Measurements from ENCODE around the gene TSPAN17.

TSPAN17 gene

GRCh38 chr5:176675676-176676360 is 28.5 kb downstream of the TSPAN17 start:
- peak; percentile 54 for TF ChIP-seq CTCF (IDR thresholded peaks at IDR 0.05; ENCODE audit: low read depth, low read length)
- H3K4me3 ChIP-seq (ENCODE audit: low read depth, low read length), result no peak overlapping the region

- no peak overlapping the region for H3K4me3 ChIP-seq (ENCODE audit: low read depth, low read length)
- TF ChIP-seq CTCF (IDR thresholded peaks at IDR 0.05; ENCODE audit: low read depth, low read length), result no peak
Measured at GRCh38 chr5:176676361-176676824, 29.1 kb downstream of the TSPAN17 start.

- TF ChIP-seq CTCF (IDR thresholded peaks at IDR 0.05; ENCODE audit: low read depth, low read length), result no peak
- H3K4me3 ChIP-seq (ENCODE audit: low read depth, low read length), result no peak overlapping the region
Measured at GRCh38 chr5:176677209-176677939, 30.1 kb downstream of the TSPAN17 start.

- no peak for TF ChIP-seq CTCF (IDR thresholded peaks at IDR 0.05; ENCODE audit: low read depth, low read length)
- H3K4me3 ChIP-seq (ENCODE audit: low read depth, low read length), result no peak overlapping the region
Measured at GRCh38 chr5:176678584-176678983, 31.3 kb downstream of the TSPAN17 start.

DNA sequence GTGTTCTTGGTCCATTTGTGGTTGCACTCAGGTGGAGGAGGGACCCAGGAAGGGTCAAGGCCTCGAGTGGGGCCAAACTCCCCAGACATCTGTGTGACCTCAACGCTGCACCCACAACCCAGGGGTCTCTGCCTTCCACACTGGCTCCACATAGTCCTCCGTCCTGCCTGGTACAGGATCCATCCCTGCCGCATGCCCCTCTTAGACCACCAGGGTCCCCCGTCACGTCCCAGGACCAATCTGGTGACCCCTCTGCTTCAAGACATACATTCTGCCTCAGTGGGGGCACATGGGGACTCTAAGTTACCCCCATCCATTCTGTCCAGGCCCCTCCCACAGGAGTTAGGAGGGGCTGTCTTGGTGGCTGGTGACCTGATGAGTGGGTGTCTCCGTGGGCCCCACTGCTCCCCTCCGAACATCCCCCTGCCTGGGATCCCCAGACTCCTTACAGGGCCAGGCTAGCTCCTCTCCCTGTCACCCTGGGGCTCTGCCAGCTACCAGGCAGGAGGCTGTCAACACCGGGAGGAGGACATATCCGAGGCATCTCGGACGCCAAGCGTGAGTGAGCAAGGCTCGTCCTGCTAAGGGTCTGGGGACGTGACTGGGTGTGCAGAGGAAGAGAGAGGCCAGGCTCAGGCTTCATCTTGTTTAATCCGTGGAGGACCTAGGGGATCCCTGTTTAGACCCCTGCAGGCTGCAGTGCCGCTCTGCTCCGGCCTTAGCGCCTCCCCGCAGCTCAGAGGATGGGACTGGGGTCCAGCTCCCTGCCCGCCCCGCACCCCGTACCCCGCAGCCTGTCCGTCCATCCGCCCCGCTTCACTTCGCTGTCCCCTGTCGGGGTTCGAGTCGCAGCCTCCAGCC is 32.3 kb downstream of the TSPAN17 start:
- H3K4me3 ChIP-seq (ENCODE audit: low read depth, low read length), result no peak overlapping the region
- TF ChIP-seq CTCF (IDR thresholded peaks at IDR 0.05; ENCODE audit: low read depth, low read length), result no peak

DNA sequence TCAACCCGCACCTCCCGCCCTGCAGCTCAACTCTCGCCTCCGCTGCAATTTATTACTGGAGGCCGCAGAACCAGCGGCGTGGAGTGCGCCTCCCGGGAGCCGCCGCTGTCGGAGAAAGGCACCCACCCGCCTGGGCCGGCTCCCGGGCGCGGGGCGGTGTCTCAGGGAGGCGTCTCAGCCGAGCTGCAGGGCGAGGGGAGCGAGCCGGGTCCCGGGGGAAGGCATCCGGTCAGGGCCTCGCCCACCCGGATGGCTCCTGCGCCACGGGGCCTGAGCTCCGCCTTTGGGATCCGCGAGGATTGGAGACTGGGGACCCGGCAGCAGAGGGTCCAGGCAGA is 32.9 kb downstream of the TSPAN17 start:
- no peak overlapping the region for H3K4me3 ChIP-seq (ENCODE audit: low read depth, low read length)
- no peak for TF ChIP-seq CTCF (IDR thresholded peaks at IDR 0.05; ENCODE audit: low read depth, low read length)
